A549 (cell line): ENCODE results near the gene TEX35. TPM values are rescaled to one million over a fixed set of nuclear protein-coding genes. Genes with fewer than 3 reads are reported as not detected.

Experiments
- ATAC-seq, 2 experiments: fragments of 200-7000 bp in 1 of 2; fragments of >200 bp in 1 of 2; cut with Nextera tagmentation in 1 of 2; cut with Tn5 transposase in 1 of 2; 3 replicates each; pipeline versions ENCODE4 v1.8.0 to v1.9.1; 2018 to 2020; ENCODE audit warnings: mild to moderate bottlenecking in 1 of 2, moderate library complexity in 1 of 2
- CTCF ChIA-PET: fragments of 300-600 bp; sonication (Branson Sonifier 250); formaldehyde crosslinking; extraction: SDS; loops from one replicate; lab custom pipeline; 2021; ENCODE audit warnings: antibody characterized with exemption, inconsistent platforms; lab: Yijun Ruan, JAX
- POLR2A ChIA-PET: fragments of 350-600 bp; formaldehyde crosslinking; extraction: SDS; loops from one replicate; lab custom pipeline; 2021; ENCODE audit warnings: antibody characterized with exemption, inconsistent platforms; lab: Yijun Ruan, JAX
- DNase-seq, 2 experiments: peaks; one replicate each; pipeline versions ENCODE4 v3.0.0 to v3.0.0-alpha.2; 2011 to 2016; ENCODE audit warnings: low read depth in 1 of 2, low spot score in 1 of 2
- FAIRE-seq: peaks from 2 replicates; lab custom pipeline; 2011; peaks lifted over from hg19 to GRCh38; lab: Jason Lieb, UNC
- H3K27ac ChIP-seq, 2 experiments: fragments of >200 bp; sonication (Bioruptor Twin); formaldehyde crosslinking; 3 replicates each; pipeline ENCODE4 v1.5.1; 2016 to 2017
- H3K4me1 ChIP-seq: fragments of >200 bp; sonication (Bioruptor Twin); formaldehyde crosslinking; 3 replicates; pipeline ENCODE4 v1.6.1; 2016
- H3K4me2 ChIP-seq: fragments of >200 bp; sonication (Bioruptor Twin); formaldehyde crosslinking; 3 replicates; pipeline ENCODE4 v1.6.1; 2016
- H3K4me3 ChIP-seq: fragments of >200 bp; sonication (Bioruptor Twin); formaldehyde crosslinking; 3 replicates; pipeline ENCODE4 v1.5.1; 2016
- H3K9me3 ChIP-seq: fragments of >200 bp; sonication (Bioruptor Twin); formaldehyde crosslinking; 3 replicates; pipeline ENCODE4 v1.6.1; 2016
- ATOH8 ChIP-seq: fragments of 250-450 bp; sonication (Bioruptor Pico); IDR thresholded peaks from 2 replicates; pipeline ENCODE4 v1.5.0; 2020; ENCODE audit warnings: low read depth, mild to moderate bottlenecking, moderate library complexity
- CBX8 ChIP-seq: fragments of 200-600 bp; sonication (generic); IDR thresholded peaks from 2 replicates; pipeline ENCODE4 v1.6.1; 2016
- CHD2 ChIP-seq: fragments of 150-350 bp; IDR thresholded peaks from 2 replicates; pipeline ENCODE4 v1.6.1; 2014; ENCODE audit warnings: low read length; ENCODE audit not compliant: partially characterized antibody
- CHD4 ChIP-seq: fragments of 200-600 bp; sonication (generic); IDR thresholded peaks from 2 replicates; pipeline ENCODE4 v1.6.1; 2016; ENCODE audit warnings: antibody characterized with exemption, mild to moderate bottlenecking, borderline replicate concordance
- CTCF ChIP-seq: fragments of >200 bp; sonication (Bioruptor Twin); formaldehyde crosslinking; IDR thresholded peaks from 3 replicates; pipeline ENCODE4 v1.5.1; 2016
- E2F6 ChIP-seq: IDR thresholded peaks from 2 replicates; pipeline ENCODE4 v1.6.1; 2012; ENCODE audit warnings: low read depth, borderline replicate concordance
- EHMT2 ChIP-seq: fragments of 200-600 bp; sonication (generic); IDR thresholded peaks from 2 replicates; pipeline ENCODE4 v1.6.1; 2016; ENCODE audit warnings: antibody characterized with exemption, low read depth, mild to moderate bottlenecking, moderate library complexity
- ELK1 ChIP-seq: fragments of 150-350 bp; IDR thresholded peaks from 2 replicates; pipeline ENCODE4 v1.6.1; 2014; ENCODE audit warnings: low read depth, mild to moderate bottlenecking, low read length
- EP300 ChIP-seq, 2 experiments: fragments of >200 bp; sonication (Bioruptor Twin); formaldehyde crosslinking; IDR thresholded peaks; 2 replicates in 1 of 2; 3 replicates in 1 of 2; pipeline ENCODE4 v1.6.1; 2016 to 2017
- ESRRA ChIP-seq: fragments of 150-350 bp; IDR thresholded peaks from 2 replicates; pipeline ENCODE4 v1.6.1; 2014; ENCODE audit warnings: mild to moderate bottlenecking, low read length, borderline replicate concordance
- HES2 ChIP-seq: fragments of >200 bp; sonication (Bioruptor Twin); formaldehyde crosslinking; IDR thresholded peaks from 2 replicates; pipeline ENCODE4 v1.6.1; 2016
- JUN ChIP-seq, 2 experiments: fragments of >200 bp; sonication (Bioruptor Twin); formaldehyde crosslinking; IDR thresholded peaks; 2 replicates in 1 of 2; 3 replicates in 1 of 2; pipeline ENCODE4 v1.6.1; 2016 to 2017
- KDM5A ChIP-seq: fragments of 200-600 bp; sonication (generic); IDR thresholded peaks from 2 replicates; pipeline ENCODE4 v1.6.1; 2016; ENCODE audit warnings: antibody characterized with exemption, mild to moderate bottlenecking
- NFE2L2 ChIP-seq: fragments of 150-350 bp; conservative IDR thresholded peaks from 2 replicates; pipeline ENCODE4 v1.6.1; 2014; ENCODE audit warnings: low read length
- NR3C1 ChIP-seq: fragments of >200 bp; sonication (Bioruptor Twin); formaldehyde crosslinking; IDR thresholded peaks from 3 replicates; pipeline ENCODE4 v1.6.1; 2017
- PHF8 ChIP-seq: fragments of 200-600 bp; sonication (generic); IDR thresholded peaks from 2 replicates; pipeline ENCODE4 v1.6.1; 2016; ENCODE audit warnings: low read depth, mild to moderate bottlenecking, antibody characterized with exemption, moderate library complexity, borderline replicate concordance
- POLR2A ChIP-seq: IDR thresholded peaks from 2 replicates; pipeline ENCODE4 v1.6.1; 2012; ENCODE audit warnings: mild to moderate bottlenecking, low read length
- SMC3 ChIP-seq: fragments of >200 bp; sonication (Bioruptor Twin); formaldehyde crosslinking; IDR thresholded peaks from 3 replicates; pipeline ENCODE4 v1.6.1; 2018; ENCODE audit warnings: inconsistent platforms
- TFCP2L1 ChIP-seq: fragments of 250-450 bp; sonication (Bioruptor Pico); IDR thresholded peaks from 2 replicates; pipeline ENCODE4 v1.5.0; 2021; ENCODE audit warnings: mild to moderate bottlenecking
- ZC3H11A ChIP-seq: fragments of 450-650 bp; IDR thresholded peaks from 2 replicates; pipeline ENCODE4 v1.6.1; 2014; ENCODE audit warnings: antibody characterized with exemption, mild to moderate bottlenecking
- ZFP36 ChIP-seq: fragments of 450-650 bp; IDR thresholded peaks from 2 replicates; pipeline ENCODE4 v1.6.1; 2014; ENCODE audit warnings: borderline replicate concordance; ENCODE audit not compliant: partially characterized antibody
- ZSCAN20 ChIP-seq: fragments of 250-450 bp; sonication (Bioruptor Pico); IDR thresholded peaks from 2 replicates; pipeline ENCODE4 v1.8.0; 2022; ENCODE audit warnings: mild to moderate bottlenecking, moderate library complexity
- WGBS: methylation state at CpG from one replicate; pipeline ENCODE4 v1.1.6; 2017; ENCODE audit errors: missing lambda C conversion rate; 5-methylcytosine and 5-hydroxymethylcytosine counted together
- polyA plus RNA-seq, 4 experiments: library from polyadenylated mRNA; depleted of rRNA in 3 of 4; stranded (reverse); fragments of >200 nt; fragmentation: RNase III in 1 of 4; extraction: RNeasy Plus Mini Kit Qiagen cat#74134 plus additional on column Dnase treatment in 1 of 4; gene quantifications; 2 replicates in 3 of 4; 3 replicates in 1 of 4; pipeline ENCODE4 v1.2.3, GENCODE V29; 2011 to 2017
- TF ChIP-seq, protein P1 (sequence below): fragments of 450-650 bp; IDR thresholded peaks from 2 replicates; pipeline ENCODE4 v1.6.1; 2014; ENCODE audit warnings: antibody characterized with exemption
- TF ChIP-seq, protein P2 (sequence below): IDR thresholded peaks from 2 replicates; pipeline ENCODE4 v1.6.1; 2012
- TF ChIP-seq, protein P3 (sequence below): fragments of 200-600 bp; sonication (generic); IDR thresholded peaks from 2 replicates; pipeline ENCODE4 v1.6.1; 2016; ENCODE audit warnings: antibody characterized with exemption, mild to moderate bottlenecking, moderate library complexity

Gene TEX35
- polyA plus RNA-seq, 2 of the 4 experiments (the other 2 are of a cell fraction): not detected

DNA sequence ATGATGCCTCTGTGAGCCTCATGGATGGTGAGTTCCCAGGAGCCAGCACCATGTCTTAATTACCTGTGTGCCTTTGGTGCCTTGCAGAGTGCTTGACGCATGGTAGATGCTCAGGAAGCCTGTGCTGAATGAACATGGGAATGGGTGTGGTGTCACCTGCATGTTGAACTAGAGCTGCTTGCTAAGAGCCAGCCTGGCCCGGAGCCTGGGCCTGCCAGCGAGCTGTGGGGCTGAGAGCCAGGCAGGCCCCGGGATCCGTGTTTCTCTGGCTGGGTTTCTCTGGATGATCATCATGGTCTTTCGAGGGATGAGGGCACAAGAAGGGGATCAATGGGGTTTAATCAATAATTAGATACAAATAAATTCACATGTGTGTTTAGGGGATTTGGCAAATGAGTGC lies 6.7 kb upstream of the TEX35 start:
- Histone ChIP-seq H3K27ac (no peak overlapping the region), H3K9me3 (no peaks in the 10 kb centered on the region), H3K4me1 (no peaks in the 10 kb centered on the region), H3K4me3 (no peak overlapping the region), H3K4me2 (no peak overlapping the region)
- POLR2A ChIA-PET: no interaction called here
- no peak for FAIRE-seq
- CTCF ChIA-PET: interaction anchor here (1.3 to 3.2 kb wide), 2 partner anchors 206 to 497 kb away, joined by 4 to 13 read pairs; no protein-coding TSS in a partner anchor
- no peak for DNase-seq
- WGBS: 85% methylated on average over 5 of the region's 6 CpGs
- no peak for ATAC-seq
- TF ChIP-seq CBX8 (no peak), EHMT2 (no peak), JUN (IDR thresholded peaks at IDR 0.05) (no peak), CHD2 (no peak), ATOH8 (CRISPR knock-in tag) (no peak), ESRRA (no peak), ZC3H11A (no peak), SMC3 (no peak), TFCP2L1 (CRISPR knock-in tag) (no peak), ELK1 (no peak), ZFP36 (no peak), NFE2L2 (no peak), PHF8 (no peak), ZSCAN20 (CRISPR knock-in tag) (no peak), POLR2A (no peak), KDM5A (no peak), CHD4 (no peak)
- TF ChIP-seq, protein P1, sequence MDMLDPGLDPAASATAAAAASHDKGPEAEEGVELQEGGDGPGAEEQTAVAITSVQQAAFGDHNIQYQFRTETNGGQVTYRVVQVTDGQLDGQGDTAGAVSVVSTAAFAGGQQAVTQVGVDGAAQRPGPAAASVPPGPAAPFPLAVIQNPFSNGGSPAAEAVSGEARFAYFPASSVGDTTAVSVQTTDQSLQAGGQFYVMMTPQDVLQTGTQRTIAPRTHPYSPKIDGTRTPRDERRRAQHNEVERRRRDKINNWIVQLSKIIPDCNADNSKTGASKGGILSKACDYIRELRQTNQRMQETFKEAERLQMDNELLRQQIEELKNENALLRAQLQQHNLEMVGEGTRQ: no peak
- TF ChIP-seq, protein P2, sequence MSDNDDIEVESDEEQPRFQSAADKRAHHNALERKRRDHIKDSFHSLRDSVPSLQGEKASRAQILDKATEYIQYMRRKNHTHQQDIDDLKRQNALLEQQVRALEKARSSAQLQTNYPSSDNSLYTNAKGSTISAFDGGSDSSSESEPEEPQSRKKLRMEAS: no peak

GRCh38 chr1:178506669-178507068 lies 6.2 kb upstream of the TEX35 start:
- no peak overlapping the region for H3K4me3 ChIP-seq
- no peak for FAIRE-seq
- DNase-seq: no peak
- 85% methylated on average over 6 of the region's 6 CpGs for WGBS
- no peaks in the 10 kb centered on the region for H3K9me3 ChIP-seq
- no peak overlapping the region for H3K4me2 ChIP-seq
- POLR2A ChIA-PET: no interaction called here
- no peaks in the 10 kb centered on the region for H3K4me1 ChIP-seq
- no peak for ATAC-seq
- CTCF ChIA-PET: interaction anchor here (1.3 kb wide), 1 partner anchor 497 kb away, joined by 4 read pairs; no protein-coding TSS in a partner anchor
- no peak for TF ChIP-seq EP300 (IDR thresholded peaks at IDR 0.05)
- TF ChIP-seq, protein P3, sequence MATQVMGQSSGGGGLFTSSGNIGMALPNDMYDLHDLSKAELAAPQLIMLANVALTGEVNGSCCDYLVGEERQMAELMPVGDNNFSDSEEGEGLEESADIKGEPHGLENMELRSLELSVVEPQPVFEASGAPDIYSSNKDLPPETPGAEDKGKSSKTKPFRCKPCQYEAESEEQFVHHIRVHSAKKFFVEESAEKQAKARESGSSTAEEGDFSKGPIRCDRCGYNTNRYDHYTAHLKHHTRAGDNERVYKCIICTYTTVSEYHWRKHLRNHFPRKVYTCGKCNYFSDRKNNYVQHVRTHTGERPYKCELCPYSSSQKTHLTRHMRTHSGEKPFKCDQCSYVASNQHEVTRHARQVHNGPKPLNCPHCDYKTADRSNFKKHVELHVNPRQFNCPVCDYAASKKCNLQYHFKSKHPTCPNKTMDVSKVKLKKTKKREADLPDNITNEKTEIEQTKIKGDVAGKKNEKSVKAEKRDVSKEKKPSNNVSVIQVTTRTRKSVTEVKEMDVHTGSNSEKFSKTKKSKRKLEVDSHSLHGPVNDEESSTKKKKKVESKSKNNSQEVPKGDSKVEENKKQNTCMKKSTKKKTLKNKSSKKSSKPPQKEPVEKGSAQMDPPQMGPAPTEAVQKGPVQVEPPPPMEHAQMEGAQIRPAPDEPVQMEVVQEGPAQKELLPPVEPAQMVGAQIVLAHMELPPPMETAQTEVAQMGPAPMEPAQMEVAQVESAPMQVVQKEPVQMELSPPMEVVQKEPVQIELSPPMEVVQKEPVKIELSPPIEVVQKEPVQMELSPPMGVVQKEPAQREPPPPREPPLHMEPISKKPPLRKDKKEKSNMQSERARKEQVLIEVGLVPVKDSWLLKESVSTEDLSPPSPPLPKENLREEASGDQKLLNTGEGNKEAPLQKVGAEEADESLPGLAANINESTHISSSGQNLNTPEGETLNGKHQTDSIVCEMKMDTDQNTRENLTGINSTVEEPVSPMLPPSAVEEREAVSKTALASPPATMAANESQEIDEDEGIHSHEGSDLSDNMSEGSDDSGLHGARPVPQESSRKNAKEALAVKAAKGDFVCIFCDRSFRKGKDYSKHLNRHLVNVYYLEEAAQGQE: no peak
- TF ChIP-seq CTCF: no peak
- no peak for TF ChIP-seq HES2
- no peak for TF ChIP-seq E2F6
- no peak for TF ChIP-seq NR3C1
- H3K27ac ChIP-seq: no peak overlapping the region
